HG02973 (cell line): ENCODE results near the gene GTF2A1L.
"Not testable (repeated sequence)": the region's sequence is repeated elsewhere in the genome, so short reads cannot be mapped to it uniquely, and the experiment has no call there.

Experiments used
- ATAC-seq: cut with Tn5 transposase; IDR thresholded peaks from one replicate; pipeline ENCODE4 v1.9.1; 2021; ENCODE audit warnings: moderate library complexity; ENCODE audit not compliant: unreplicated experiment

GTF2A1L gene

GRCh38 chr2:48695991-48696390 lies 78.3 kb downstream of the GTF2A1L start:
- no peak for ATAC-seq

- no peak for ATAC-seq
These were observed 79.2 kb downstream of the GTF2A1L start for GRCh38 chr2:48696881-48697280.

DNA sequence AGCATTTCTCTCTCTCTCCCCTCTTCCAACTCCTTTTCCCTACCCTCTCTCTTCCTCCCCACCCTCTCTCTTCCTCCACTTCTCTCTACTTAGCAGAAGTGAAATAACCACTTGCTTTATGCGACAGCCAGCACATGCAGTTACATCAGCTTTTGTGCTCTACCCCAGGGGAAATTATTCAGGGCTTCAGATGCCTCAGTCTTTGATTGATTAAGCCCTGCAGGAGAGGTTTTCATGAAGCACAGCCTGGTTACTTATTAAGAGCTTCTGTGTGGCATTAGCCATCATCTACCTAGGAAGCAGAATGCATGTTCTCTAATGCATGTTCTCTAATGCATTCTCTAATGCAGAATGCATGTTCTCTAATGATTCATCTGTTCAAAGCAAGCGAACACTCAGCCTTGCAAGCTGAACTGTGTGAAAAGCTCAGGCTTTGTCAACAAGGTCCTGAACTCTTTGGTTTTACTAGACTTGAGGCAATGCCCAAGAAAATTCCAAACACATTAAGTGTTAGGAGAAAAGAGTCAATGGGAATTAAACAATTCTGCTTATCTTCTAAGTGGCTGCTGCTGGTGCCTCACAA lies 81.8 kb downstream of the GTF2A1L start:
- no peak for ATAC-seq

GRCh38 chr2:48703621-48704020 lies 86.0 kb downstream of the GTF2A1L start:
- ATAC-seq, result not testable (repeated sequence)

GRCh38 chr2:48707466-48707865 lies 89.8 kb downstream of the GTF2A1L start:
- no peak for ATAC-seq

DNA sequence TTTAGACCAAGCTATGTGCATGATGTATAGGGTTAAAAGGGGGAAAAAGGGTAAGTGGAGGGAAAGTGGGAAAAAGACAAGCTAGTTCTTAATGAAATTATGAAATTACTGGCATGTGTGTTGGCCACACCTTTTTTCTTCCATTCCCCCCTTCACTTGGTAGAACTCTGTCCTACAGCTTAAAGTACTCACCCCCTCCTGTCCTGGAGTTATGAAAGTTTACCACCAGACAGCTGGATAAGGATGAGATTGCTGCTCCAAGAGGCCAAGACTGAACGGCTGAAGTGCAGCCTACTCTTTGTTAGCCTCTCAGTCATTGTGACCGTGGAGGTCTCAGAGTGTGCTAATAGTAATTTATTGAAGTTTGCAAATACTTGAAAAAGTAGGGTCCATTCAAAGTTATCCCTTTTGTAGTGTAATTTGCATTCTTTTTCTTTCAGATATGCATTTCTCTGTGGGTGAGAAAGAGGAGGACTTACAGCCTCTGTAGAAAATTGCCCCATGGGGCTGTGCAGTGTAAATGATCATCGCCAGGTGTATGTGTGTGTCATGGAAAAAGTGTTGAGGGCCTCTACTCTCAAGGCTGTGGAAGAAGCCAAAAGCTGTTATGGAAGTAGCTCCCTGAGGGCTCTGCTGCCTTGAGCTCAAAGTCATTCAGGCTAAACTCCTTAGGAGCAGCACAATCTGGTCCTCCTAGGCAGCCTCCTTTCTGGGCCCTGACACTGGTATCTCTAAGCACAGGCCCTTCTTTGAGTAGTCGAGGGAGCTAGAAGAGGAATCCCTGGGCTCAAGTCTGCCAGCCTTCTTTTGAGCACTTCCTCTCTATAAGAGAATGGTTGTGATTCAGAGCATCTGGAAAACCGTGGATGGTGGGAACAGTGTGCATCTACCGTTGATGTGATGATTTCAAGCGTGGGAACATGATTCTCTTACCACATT lies 91.7 kb downstream of the GTF2A1L start:
- no peak for ATAC-seq

GRCh38 chr2:48711343-48711742 lies 93.7 kb downstream of the GTF2A1L start:
- ATAC-seq, result no peak

DNA sequence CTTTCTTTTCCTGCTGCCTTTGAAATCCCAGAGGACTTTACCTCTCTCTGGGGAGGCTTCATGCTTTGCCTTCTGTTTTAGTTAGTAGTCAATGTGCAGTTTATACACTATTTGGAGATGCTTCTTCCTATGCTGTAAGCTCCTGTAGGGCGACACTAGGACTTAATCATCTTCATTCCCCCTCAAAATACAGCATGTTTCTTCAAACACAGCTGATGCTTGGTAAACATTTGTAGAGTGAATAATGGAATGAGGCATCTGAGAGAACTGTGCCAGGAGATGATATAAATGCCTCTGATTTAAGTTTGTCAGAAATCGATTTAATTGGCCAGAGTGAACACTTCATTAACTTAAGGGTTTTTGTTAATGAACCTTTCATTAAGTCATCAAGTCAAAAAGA lies 94.5 kb downstream of the GTF2A1L start:
- ATAC-seq, result no peak

- no peak for ATAC-seq
These were observed 96.0 kb downstream of the GTF2A1L start for GRCh38 chr2:48713647-48714046.

DNA sequence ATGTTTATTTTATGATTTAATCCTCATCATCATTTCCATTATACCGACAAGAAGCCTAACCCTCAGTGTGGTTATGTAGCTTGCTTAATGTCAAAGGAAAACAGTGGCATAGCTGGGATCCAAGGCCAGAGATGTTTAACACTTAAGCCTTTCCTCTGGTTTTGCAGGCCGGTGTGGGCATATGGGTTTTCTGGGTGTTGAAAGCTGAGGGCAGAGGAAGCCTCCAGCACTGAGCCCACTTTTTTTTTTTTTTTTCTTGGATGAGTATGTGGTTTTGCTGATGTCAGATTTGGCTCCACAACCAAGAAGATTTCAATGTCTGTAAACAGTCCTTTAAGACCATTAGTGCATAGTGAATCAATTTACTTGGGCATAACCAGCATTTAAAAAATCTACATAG lies 96.6 kb downstream of the GTF2A1L start:
- ATAC-seq, result no peak

DNA sequence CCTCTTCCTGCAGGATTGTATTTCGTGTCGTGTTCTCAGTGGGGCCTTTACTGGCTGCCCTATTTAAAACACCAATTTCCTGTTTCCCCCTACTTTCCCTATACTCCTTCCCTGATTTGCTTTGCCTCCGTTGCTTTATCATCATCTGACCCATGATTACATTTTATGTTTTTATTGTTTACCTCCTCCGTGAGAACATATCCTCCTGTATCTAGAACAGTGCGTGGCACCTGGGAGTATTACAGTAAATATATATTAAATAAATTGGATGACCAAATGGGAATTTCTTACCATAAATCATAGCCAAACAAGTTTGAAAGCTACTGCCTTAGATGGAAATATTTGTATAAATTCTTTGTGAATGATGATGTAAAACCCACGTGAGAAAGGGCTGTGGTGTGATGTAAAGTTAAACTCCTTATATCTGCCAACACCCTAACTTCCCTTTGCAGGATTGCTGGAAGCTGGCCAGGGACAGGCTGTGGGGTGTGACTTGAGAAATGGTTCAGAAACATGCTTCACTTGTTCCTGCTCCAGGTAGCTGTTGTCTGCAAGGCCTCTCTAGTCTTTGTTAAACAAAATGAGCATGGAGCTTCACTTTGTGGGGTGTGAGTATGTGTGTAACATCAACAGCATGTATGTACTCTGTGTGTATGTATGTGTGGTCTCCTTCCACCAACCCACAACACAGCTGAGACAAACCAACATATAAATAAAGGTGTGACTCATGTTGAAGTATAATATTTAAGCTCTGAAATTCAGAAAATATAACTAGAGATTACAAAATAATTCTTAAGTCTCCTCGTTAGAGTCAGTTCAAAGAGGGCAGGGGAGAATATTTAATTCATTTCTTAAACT lies 97.6 kb downstream of the GTF2A1L start:
- no peak for ATAC-seq

- ATAC-seq, result no peak
These were observed 98.3 kb downstream of the GTF2A1L start for GRCh38 chr2:48715956-48716355.

DNA sequence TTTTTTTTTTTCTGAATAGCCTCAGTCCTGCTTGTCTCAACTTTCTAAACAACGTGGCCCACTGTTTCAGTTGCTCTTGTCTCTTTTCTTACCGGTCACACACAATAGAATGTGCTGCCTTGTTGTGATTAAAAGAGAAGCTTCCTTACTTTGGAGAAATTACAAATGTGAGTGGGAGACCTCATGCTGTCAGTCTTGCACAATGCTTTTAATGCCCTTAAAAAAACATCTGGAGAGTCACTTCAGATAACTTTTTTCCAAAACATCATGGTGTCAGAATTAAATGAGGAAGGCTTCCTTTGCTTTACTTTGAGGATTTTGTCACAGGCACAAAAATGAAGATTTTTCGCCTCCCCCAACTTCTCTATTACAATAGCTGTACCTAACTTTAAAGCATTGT lies 100.2 kb downstream of the GTF2A1L start:
- no peak for ATAC-seq

GRCh38 chr2:48719480-48720177 lies 102.0 kb downstream of the GTF2A1L start:
- ATAC-seq, result no peak

DNA sequence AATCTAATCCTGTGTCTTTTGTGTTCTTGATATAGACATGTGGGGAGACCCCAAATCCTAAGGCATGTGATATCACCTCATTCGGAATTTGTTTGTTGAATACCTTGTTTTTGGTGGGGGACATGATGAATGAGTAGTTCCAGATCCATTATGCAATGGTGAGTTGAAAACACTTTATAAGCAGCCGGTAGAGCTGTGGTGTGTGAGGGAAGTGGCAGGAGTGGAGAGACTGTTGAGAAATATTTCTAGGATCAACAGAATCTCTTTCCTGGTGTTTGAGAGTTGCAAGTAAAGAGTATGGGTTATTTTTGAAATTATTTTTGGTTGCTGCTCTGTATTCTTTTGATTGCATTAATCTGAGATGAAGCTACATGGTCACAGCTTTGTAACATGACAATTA lies 103.5 kb downstream of the GTF2A1L start:
- no peak for ATAC-seq

GRCh38 chr2:48722391-48722790 lies 104.7 kb downstream of the GTF2A1L start:
- ATAC-seq, result no peak

GRCh38 chr2:48723129-48723528 lies 105.5 kb downstream of the GTF2A1L start:
- ATAC-seq, result no peak

DNA sequence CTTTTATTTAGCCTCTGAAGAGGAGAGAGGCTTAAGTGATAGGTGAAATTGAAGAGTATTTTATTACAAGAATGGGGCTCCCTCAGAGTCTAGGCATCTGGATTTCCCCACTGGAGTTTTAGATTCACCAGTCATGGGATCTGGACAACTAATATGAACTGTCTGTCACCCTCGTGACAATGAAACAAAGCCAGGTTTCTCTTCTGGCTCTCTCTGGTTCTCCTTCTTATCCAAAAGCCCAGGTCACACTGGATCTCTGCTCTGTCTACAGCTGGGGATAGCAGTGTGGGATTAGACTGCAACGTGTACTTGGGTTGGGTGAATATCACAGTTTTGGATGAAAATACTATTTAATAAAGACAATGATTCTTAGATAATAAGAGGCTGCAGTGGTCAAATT lies 106.6 kb downstream of the GTF2A1L start:
- ATAC-seq, result no peak

DNA sequence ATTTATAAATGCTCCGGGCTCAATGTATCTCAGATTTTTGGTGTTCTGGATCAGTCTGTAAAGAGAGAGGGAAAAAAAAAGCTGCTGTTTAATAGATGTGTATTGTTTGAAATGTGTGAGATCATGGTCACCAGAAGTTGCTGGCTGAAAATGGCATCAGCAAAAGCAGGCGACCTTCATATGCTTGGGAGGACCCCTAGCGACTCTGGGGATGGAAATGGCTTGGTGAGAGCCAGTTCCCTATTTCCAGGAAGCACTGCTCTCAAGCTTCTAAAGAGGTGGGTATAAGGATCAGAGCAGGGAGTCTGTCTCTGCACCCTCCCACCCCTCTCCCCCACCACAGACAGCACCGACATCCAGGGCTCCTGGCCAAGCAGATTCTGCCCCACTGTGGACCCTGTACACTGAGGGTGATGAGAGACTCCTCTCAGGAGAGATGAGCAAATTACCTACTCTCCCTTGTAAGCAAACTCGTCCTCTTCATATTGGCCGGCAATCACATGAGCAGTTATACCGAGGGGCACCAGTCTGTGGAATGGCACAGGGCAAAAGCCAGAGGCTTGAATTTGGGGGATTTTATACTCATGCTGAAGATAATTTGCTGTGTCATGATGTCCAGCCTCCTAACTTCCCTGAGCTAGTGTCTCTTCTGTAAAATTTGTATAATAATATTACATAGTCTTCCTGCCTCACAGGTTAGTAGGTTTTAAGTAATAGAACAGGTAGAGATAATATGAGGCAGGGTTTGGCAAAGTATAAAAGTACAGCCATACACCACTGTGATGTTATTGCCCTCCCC lies 108.2 kb downstream of the GTF2A1L start:
- no peak for ATAC-seq

GRCh38 chr2:48727560-48727959 lies 109.9 kb downstream of the GTF2A1L start:
- ATAC-seq, result no peak
